ENCODE measurements around the gene FGFR3.

DNA sequence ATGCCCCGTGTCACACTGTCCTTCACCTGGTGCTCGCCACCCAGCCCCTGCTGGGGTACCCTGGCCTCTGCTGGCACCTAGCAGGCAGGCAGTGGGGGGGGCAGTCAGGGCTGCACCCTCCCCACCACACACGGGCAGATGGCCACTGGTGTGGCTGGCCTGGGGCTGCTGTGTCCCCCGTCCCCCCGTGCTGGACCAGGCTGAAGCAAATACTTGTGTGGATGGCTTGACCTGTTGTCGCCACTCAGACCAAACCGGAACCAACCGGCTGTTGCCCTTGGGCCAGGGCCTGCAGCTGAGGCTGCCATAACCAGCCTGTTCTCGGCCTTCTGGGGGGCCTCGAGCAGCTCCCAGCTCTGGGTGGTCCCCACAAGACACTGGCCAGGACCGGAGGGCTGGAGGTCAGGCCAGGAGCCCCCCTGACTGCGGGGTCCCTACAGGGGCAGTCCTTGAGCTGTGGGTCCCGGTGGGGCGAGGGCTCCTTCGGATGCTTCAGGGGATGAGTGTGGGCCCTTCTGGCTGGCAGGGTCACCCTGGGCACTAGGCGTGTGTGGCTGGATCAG, 4.3 kb downstream of the FGFR3 start:
- TF ChIP-seq EZH2 (IDR thresholded peaks at IDR 0.05; ENCODE audit: low read depth, low read length, severe bottlenecking) (no peak), POLR2AphosphoS5 (IDR thresholded peaks at IDR 0.05; ENCODE audit: low read depth, low read length) (no peak)
- TF ChIP-seq, protein P1, sequence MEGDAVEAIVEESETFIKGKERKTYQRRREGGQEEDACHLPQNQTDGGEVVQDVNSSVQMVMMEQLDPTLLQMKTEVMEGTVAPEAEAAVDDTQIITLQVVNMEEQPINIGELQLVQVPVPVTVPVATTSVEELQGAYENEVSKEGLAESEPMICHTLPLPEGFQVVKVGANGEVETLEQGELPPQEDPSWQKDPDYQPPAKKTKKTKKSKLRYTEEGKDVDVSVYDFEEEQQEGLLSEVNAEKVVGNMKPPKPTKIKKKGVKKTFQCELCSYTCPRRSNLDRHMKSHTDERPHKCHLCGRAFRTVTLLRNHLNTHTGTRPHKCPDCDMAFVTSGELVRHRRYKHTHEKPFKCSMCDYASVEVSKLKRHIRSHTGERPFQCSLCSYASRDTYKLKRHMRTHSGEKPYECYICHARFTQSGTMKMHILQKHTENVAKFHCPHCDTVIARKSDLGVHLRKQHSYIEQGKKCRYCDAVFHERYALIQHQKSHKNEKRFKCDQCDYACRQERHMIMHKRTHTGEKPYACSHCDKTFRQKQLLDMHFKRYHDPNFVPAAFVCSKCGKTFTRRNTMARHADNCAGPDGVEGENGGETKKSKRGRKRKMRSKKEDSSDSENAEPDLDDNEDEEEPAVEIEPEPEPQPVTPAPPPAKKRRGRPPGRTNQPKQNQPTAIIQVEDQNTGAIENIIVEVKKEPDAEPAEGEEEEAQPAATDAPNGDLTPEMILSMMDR (IDR thresholded peaks at IDR 0.05; ENCODE audit: control extremely low read depth in 1 of 3, insufficient read depth in 1 of 3, low read depth in 1 of 3, low read length in 3 of 3), result no peak

All from H1 (cell line).